WTC11 (cell line): ENCODE measurements around the gene SMO. TPM values are rescaled to one million over a fixed set of nuclear protein-coding genes. Genes with fewer than 3 reads are reported as not detected.

Experiments used
- ELF4 ChIP-seq: sonication (generic); formaldehyde crosslinking; IDR thresholded peaks from 2 replicates; pipeline ENCODE4 v1.8.1; 2022; ENCODE audit warnings: low read depth, mild to moderate bottlenecking, moderate library complexity, missing genetic modification reagents
- ESRRA ChIP-seq: sonication (generic); formaldehyde crosslinking; IDR thresholded peaks from 2 replicates; pipeline ENCODE4 v1.8.1; 2022; ENCODE audit warnings: mild to moderate bottlenecking, missing genetic modification reagents, borderline replicate concordance
- FOXJ3 ChIP-seq: sonication (generic); formaldehyde crosslinking; IDR thresholded peaks from 2 replicates; pipeline ENCODE4 v1.9.0; 2021; ENCODE audit warnings: missing genetic modification reagents, mild to moderate bottlenecking, borderline replicate concordance
- GRHL2 ChIP-seq: fragments of 250-450 bp; sonication (Bioruptor Pico); IDR thresholded peaks from 2 replicates; pipeline ENCODE4 v1.8.0; 2022; ENCODE audit warnings: mild to moderate bottlenecking, moderate library complexity; ENCODE audit not compliant: insufficient replicate concordance, severe bottlenecking
- HMGA2 ChIP-seq: fragments of 250-450 bp; sonication (Bioruptor Pico); IDR thresholded peaks from 2 replicates; pipeline ENCODE4 v1.4.0; 2021; ENCODE audit warnings: mild to moderate bottlenecking, moderate library complexity
- MXD4 ChIP-seq: fragments of 250-450 bp; sonication (Bioruptor Pico); IDR thresholded peaks from 2 replicates; pipeline ENCODE4 v1.8.0; 2021; ENCODE audit warnings: mild to moderate bottlenecking, moderate library complexity, borderline replicate concordance
- NFYB ChIP-seq: sonication (generic); formaldehyde crosslinking; conservative IDR thresholded peaks from 2 replicates; pipeline ENCODE4 v1.8.0; 2022; ENCODE audit warnings: low read depth, missing genetic modification reagents
- ZNF219 ChIP-seq: sonication (generic); formaldehyde crosslinking; IDR thresholded peaks from 2 replicates; pipeline ENCODE4 v1.8.0; 2023; ENCODE audit warnings: missing genetic modification reagents, mild to moderate bottlenecking, borderline replicate concordance
- total RNA-seq: library from RNA; stranded (reverse); gene quantifications from 3 replicates; pipeline ENCODE4 v1.2.3, GENCODE V29; 2021
- TF ChIP-seq, protein P1 (sequence below): sonication (generic); formaldehyde crosslinking; IDR thresholded peaks from 2 replicates; pipeline ENCODE4 v1.8.1; 2023; ENCODE audit warnings: mild to moderate bottlenecking, missing genetic modification reagents, moderate library complexity
- TF ChIP-seq, protein P2 (sequence below): sonication (generic); formaldehyde crosslinking; IDR thresholded peaks from 2 replicates; pipeline ENCODE4 v1.8.0; 2022; ENCODE audit warnings: mild to moderate bottlenecking, missing genetic modification reagents

The SMO gene
- total RNA-seq, 1 experiment from 2014 or later: 56.9 TPM

DNA sequence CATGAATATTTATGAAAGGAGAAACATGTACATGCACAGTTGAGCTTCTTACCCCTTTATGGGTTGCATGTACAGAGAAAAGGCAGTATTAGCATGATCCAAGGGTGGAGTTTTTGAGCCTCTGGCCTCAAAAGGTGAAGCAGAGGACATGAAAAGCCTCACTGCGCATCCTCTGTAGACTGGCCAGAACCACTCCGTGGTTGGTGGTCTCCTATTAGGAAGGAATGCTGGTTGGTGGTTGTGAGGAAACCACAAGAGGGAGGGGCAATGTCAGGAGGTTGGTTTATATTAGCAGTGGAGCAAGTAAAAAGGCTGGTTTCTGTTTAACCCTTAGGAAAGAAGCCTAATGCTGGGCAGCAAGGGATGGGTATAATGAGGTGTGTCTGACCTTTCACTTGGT, 73.9 kb downstream of the SMO start (continued):
- TF ChIP-seq FOXJ3 (CRISPR knock-in tag): no peak
- no peak for TF ChIP-seq NFYB (CRISPR knock-in tag)
- TF ChIP-seq HMGA2 (CRISPR knock-in tag): no peak
- no peak for TF ChIP-seq ESRRA (CRISPR knock-in tag)
- TF ChIP-seq MXD4: no peak
- TF ChIP-seq ZNF219 (CRISPR knock-in tag): no peak
- TF ChIP-seq GRHL2 (CRISPR knock-in tag): no peak
- no peak for TF ChIP-seq ELF4 (CRISPR knock-in tag)
- TF ChIP-seq, protein P1, sequence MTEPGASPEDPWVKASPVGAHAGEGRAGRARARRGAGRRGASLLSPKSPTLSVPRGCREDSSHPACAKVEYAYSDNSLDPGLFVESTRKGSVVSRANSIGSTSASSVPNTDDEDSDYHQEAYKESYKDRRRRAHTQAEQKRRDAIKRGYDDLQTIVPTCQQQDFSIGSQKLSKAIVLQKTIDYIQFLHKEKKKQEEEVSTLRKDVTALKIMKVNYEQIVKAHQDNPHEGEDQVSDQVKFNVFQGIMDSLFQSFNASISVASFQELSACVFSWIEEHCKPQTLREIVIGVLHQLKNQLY (CRISPR knock-in tag): no peak
- TF ChIP-seq, protein P2, sequence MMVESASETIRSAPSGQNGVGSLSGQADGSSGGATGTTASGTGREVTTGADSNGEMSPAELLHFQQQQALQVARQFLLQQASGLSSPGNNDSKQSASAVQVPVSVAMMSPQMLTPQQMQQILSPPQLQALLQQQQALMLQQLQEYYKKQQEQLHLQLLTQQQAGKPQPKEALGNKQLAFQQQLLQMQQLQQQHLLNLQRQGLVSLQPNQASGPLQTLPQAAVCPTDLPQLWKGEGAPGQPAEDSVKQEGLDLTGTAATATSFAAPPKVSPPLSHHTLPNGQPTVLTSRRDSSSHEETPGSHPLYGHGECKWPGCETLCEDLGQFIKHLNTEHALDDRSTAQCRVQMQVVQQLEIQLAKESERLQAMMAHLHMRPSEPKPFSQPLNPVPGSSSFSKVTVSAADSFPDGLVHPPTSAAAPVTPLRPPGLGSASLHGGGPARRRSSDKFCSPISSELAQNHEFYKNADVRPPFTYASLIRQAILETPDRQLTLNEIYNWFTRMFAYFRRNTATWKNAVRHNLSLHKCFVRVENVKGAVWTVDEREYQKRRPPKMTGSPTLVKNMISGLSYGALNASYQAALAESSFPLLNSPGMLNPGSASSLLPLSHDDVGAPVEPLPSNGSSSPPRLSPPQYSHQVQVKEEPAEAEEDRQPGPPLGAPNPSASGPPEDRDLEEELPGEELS (CRISPR knock-in tag): no peak

Other genes with a start within 250 kb of the SMO start
- gene TNPO3, start 133.5 kb upstream of the SMO start, total RNA-seq: 87.0 to 91.7 TPM (median 89.1 TPM) in 3 replicates
- 30.0 to 42.9 TPM (median 39.8 TPM) in 3 replicates for gene TSPAN33, start 43.9 kb upstream of the SMO start, total RNA-seq
- gene AHCYL2, start 36.4 kb downstream of the SMO start, total RNA-seq: 25.6 to 28.5 TPM (median 28.4 TPM) in 3 replicates
- gene STRIP2, start 245.8 kb downstream of the SMO start, total RNA-seq: 6.5 to 7.7 TPM (median 7.6 TPM) in 3 replicates